Stimulated activated naive B cell treated with anti-CD40 and anti-IgM and Interleukin-4, amounts not matched to agents 10 μg/mL and 1 μg/mL and 100 μg/mL, for 72 hours (primary cell): ENCODE results near the gene RSU1.

Experiments used
- ATAC-seq, 2 donors: fragments of 150-1000 bp; cut with Tn5 transposase; replicated peaks; 2 replicates each; pipeline ENCODE4 v1.10.0; 2021; ENCODE audit warnings: moderate library complexity in 1 of 2
- DNase-seq: peaks from one replicate; pipeline ENCODE4 v3.0.0; 2021
- H3K27ac Mint-ChIP-seq: one replicate; pipeline ENCODE4 v1.8.0; 2022; ENCODE audit warnings: mild to moderate bottlenecking, mixed read lengths
- H3K27me3 Mint-ChIP-seq, 2 donors: one replicate each; pipeline ENCODE4 v1.8.0; 2022; ENCODE audit warnings: mixed read lengths in 2 of 2
- H3K36me3 Mint-ChIP-seq, 2 donors: one replicate each; pipeline ENCODE4 v1.8.0; 2022; ENCODE audit warnings: mixed read lengths in 2 of 2, mild to moderate bottlenecking in 1 of 2
- H3K4me1 Mint-ChIP-seq, 2 donors: one replicate each; pipeline ENCODE4 v1.8.0; 2022; ENCODE audit warnings: mixed read lengths in 2 of 2, mild to moderate bottlenecking in 1 of 2
- H3K4me3 Mint-ChIP-seq, 2 donors: one replicate each; pipeline ENCODE4 v1.8.0; 2022; ENCODE audit warnings: mild to moderate bottlenecking in 2 of 2, mixed read lengths in 2 of 2, moderate library complexity in 1 of 2
- H3K9me3 Mint-ChIP-seq, 2 donors: one replicate each; pipeline ENCODE4 v1.8.0; 2022; ENCODE audit warnings: mixed read lengths in 2 of 2, mild to moderate bottlenecking in 1 of 2

RSU1 gene

GRCh38 chr10:16602104-16602775 lies 215.0 kb downstream of the RSU1 start:
- Mint-ChIP-seq H3K27me3 (no peaks in the 10 kb centered on the region), H3K36me3 (peaks cover 11 to 29% of the 10 kb centered on the region in 2 donors), H3K9me3 (peaks cover 0 to 4% of the 10 kb centered on the region in 2 donors), H3K4me1 (no peaks in the 10 kb centered on the region), H3K27ac (no peak overlapping the region), H3K4me3 (no peak overlapping the region)
- DNase-seq, result no peak
- ATAC-seq, result no peak

- DNase-seq, result no peak
- H3K9me3 Mint-ChIP-seq, result no peaks in the 10 kb centered on the region
- H3K4me3 Mint-ChIP-seq, result no peak overlapping the region
- ATAC-seq, result no peak
- no peaks in the 10 kb centered on the region for H3K4me1 Mint-ChIP-seq
- H3K27me3 Mint-ChIP-seq, result no peaks in the 10 kb centered on the region
- H3K27ac Mint-ChIP-seq, result no peak overlapping the region
- peaks cover 14 to 42% of the 10 kb centered on the region in 2 donors for H3K36me3 Mint-ChIP-seq
Measured at GRCh38 chr10:16599662-16600061, 217.6 kb downstream of the RSU1 start.

- no peaks in the 10 kb centered on the region for H3K9me3 Mint-ChIP-seq
- no peaks in the 10 kb centered on the region for H3K27me3 Mint-ChIP-seq
- no peaks in the 10 kb centered on the region for H3K4me1 Mint-ChIP-seq
- peaks cover 25 to 49% of the 10 kb centered on the region in 2 donors for H3K36me3 Mint-ChIP-seq
- no peak for ATAC-seq
- no peak overlapping the region for H3K4me3 Mint-ChIP-seq
- no peak for DNase-seq
- no peak overlapping the region for H3K27ac Mint-ChIP-seq
Measured at GRCh38 chr10:16597656-16598055, 219.6 kb downstream of the RSU1 start.

GRCh38 chr10:16592378-16592777 lies 224.8 kb downstream of the RSU1 start:
- ATAC-seq (no peak), DNase-seq (no peak)
- no peaks in the 10 kb centered on the region for H3K4me1 Mint-ChIP-seq
- no peak overlapping the region for H3K27ac Mint-ChIP-seq
- peaks cover 43 to 57% of the 10 kb centered on the region in 2 donors for H3K36me3 Mint-ChIP-seq
- H3K27me3 Mint-ChIP-seq, result no peaks in the 10 kb centered on the region
- no peak overlapping the region for H3K4me3 Mint-ChIP-seq
- H3K9me3 Mint-ChIP-seq, result no peaks in the 10 kb centered on the region

- H3K36me3 Mint-ChIP-seq, result peaks cover 14 to 15% of the 10 kb centered on the region in 2 donors
- H3K27me3 Mint-ChIP-seq, result peaks cover 6% of the 10 kb centered on the region in 2 donors
- no peak overlapping the region for H3K27ac Mint-ChIP-seq
- DNase-seq (peak; percentile 15), ATAC-seq (peak; percentile 72 to 90)
- no peak overlapping the region for H3K4me3 Mint-ChIP-seq
- peaks cover 6 to 11% of the 10 kb centered on the region in 2 donors for H3K4me1 Mint-ChIP-seq
- no peaks in the 10 kb centered on the region for H3K9me3 Mint-ChIP-seq
Measured at GRCh38 chr10:16586358-16587138, 230.7 kb downstream of the RSU1 start.

GRCh38 chr10:16585103-16585502 lies 232.1 kb downstream of the RSU1 start:
- ATAC-seq, result no peak
- H3K4me3 Mint-ChIP-seq, result no peak overlapping the region
- no peak for DNase-seq
- H3K27ac Mint-ChIP-seq, result no peak overlapping the region
- H3K36me3 Mint-ChIP-seq, result peaks cover 8 to 11% of the 10 kb centered on the region in 2 donors
- H3K4me1 Mint-ChIP-seq, result peaks cover 9 to 17% of the 10 kb centered on the region in 2 donors
- peaks cover 6 to 11% of the 10 kb centered on the region in 2 donors for H3K27me3 Mint-ChIP-seq
- no peaks in the 10 kb centered on the region for H3K9me3 Mint-ChIP-seq

- H3K36me3 Mint-ChIP-seq, result no peaks in the 10 kb centered on the region
- H3K9me3 Mint-ChIP-seq, result no peaks in the 10 kb centered on the region
- peaks cover 16 to 20% of the 10 kb centered on the region in 2 donors for H3K27me3 Mint-ChIP-seq
- ATAC-seq (no peak), DNase-seq (no peak)
- no peak overlapping the region for H3K27ac Mint-ChIP-seq
- no peak overlapping the region for H3K4me3 Mint-ChIP-seq
- peaks cover 9 to 17% of the 10 kb centered on the region in 2 donors for H3K4me1 Mint-ChIP-seq
Measured at GRCh38 chr10:16583382-16583781, 233.8 kb downstream of the RSU1 start.

GRCh38 chr10:16581202-16581601 lies 236.0 kb downstream of the RSU1 start:
- DNase-seq (no peak), ATAC-seq (peak; percentile 72)
- Mint-ChIP-seq H3K36me3 (no peaks in the 10 kb centered on the region), H3K4me3 (no peak overlapping the region), H3K27ac (no peak overlapping the region), H3K4me1 (peaks cover 7 to 11% of the 10 kb centered on the region in 2 donors), H3K9me3 (no peaks in the 10 kb centered on the region), H3K27me3 (peaks cover 19 to 20% of the 10 kb centered on the region in 2 donors)

- ATAC-seq (peak; percentile 67 to 72), DNase-seq (no peak)
- Mint-ChIP-seq H3K9me3 (peaks cover 2 to 5% of the 10 kb centered on the region in 2 donors), H3K4me1 (peaks cover 8 to 12% of the 10 kb centered on the region in 2 donors), H3K4me3 (no peak overlapping the region), H3K36me3 (no peaks in the 10 kb centered on the region), H3K27ac (no peak overlapping the region), H3K27me3 (peaks cover 26 to 27% of the 10 kb centered on the region in 2 donors)
Measured at GRCh38 chr10:16570731-16571130, 246.5 kb downstream of the RSU1 start.

GRCh38 chr10:16566202-16566805 lies 250.9 kb downstream of the RSU1 start:
- Mint-ChIP-seq H3K4me3 (no peak overlapping the region), H3K27ac (no peak overlapping the region), H3K4me1 (peaks cover 10 to 12% of the 10 kb centered on the region in 2 donors), H3K27me3 (peaks cover 29 to 38% of the 10 kb centered on the region in 2 donors), H3K36me3 (no peaks in the 10 kb centered on the region), H3K9me3 (peaks cover 0 to 2% of the 10 kb centered on the region in 2 donors)
- DNase-seq, result no peak
- ATAC-seq, result no peak

GRCh38 chr10:16565604-16566003 lies 251.6 kb downstream of the RSU1 start:
- peaks cover 6 to 8% of the 10 kb centered on the region in 2 donors for H3K4me1 Mint-ChIP-seq
- H3K9me3 Mint-ChIP-seq, result peaks cover 0 to 2% of the 10 kb centered on the region in 2 donors
- ATAC-seq (no peak), DNase-seq (no peak)
- H3K36me3 Mint-ChIP-seq, result no peaks in the 10 kb centered on the region
- H3K27ac Mint-ChIP-seq, result no peak overlapping the region
- H3K27me3 Mint-ChIP-seq, result peaks cover 26 to 38% of the 10 kb centered on the region in 2 donors
- no peak overlapping the region for H3K4me3 Mint-ChIP-seq

GRCh38 chr10:16562891-16563290 lies 254.3 kb downstream of the RSU1 start:
- ATAC-seq (no peak), DNase-seq (no peak)
- H3K4me1 Mint-ChIP-seq, result peaks cover 6% of the 10 kb centered on the region in 2 donors
- H3K4me3 Mint-ChIP-seq, result no peak overlapping the region
- peaks cover 34 to 38% of the 10 kb centered on the region in 2 donors for H3K27me3 Mint-ChIP-seq
- H3K9me3 Mint-ChIP-seq, result peaks cover 0 to 6% of the 10 kb centered on the region in 2 donors
- no peaks in the 10 kb centered on the region for H3K36me3 Mint-ChIP-seq
- H3K27ac Mint-ChIP-seq, result no peak overlapping the region

- ATAC-seq, result no peak
- H3K4me1 Mint-ChIP-seq, result no peaks in the 10 kb centered on the region
- no peak overlapping the region for H3K4me3 Mint-ChIP-seq
- peaks cover 21 to 37% of the 10 kb centered on the region in 2 donors for H3K27me3 Mint-ChIP-seq
- DNase-seq, result no peak
- H3K27ac Mint-ChIP-seq, result no peak overlapping the region
- H3K36me3 Mint-ChIP-seq, result no peaks in the 10 kb centered on the region
- H3K9me3 Mint-ChIP-seq, result peaks cover 6 to 7% of the 10 kb centered on the region in 2 donors
Measured at GRCh38 chr10:16559236-16559773, 257.9 kb downstream of the RSU1 start.

GRCh38 chr10:16547973-16548372 lies 269.3 kb downstream of the RSU1 start:
- H3K4me3 Mint-ChIP-seq, result no peak overlapping the region
- ATAC-seq (no peak), DNase-seq (no peak)
- no peaks in the 10 kb centered on the region for H3K9me3 Mint-ChIP-seq
- no peaks in the 10 kb centered on the region for H3K4me1 Mint-ChIP-seq
- H3K27ac Mint-ChIP-seq, result no peak overlapping the region
- H3K36me3 Mint-ChIP-seq, result no peaks in the 10 kb centered on the region
- H3K27me3 Mint-ChIP-seq, result peaks cover 16 to 19% of the 10 kb centered on the region in 2 donors
